ENCODE measurements around the gene MAGI2.

The MAGI2 gene

GRCh38 chr7:79236352-79237028 lies 217.0 kb downstream of the MAGI2 start:
- Histone ChIP-seq H3K9ac (ENCODE audit: low read depth, low read length) (no peak overlapping the region), H3K79me2 (ENCODE audit: insufficient read depth, low read length) (no peaks in the 10 kb centered on the region), H3K4me2 (ENCODE audit: insufficient read depth, low read length) (no peak overlapping the region), H3K4me3 (ENCODE audit: low read depth in 1 of 2, low read length in 2 of 2) (no peak overlapping the region), H3K27ac (ENCODE audit: low read length) (no peak overlapping the region), H2AFZ (ENCODE audit: low read depth, low read length) (no peak overlapping the region), H3K9me3 (ENCODE audit: insufficient read depth, low read length, severe bottlenecking) (no peaks in the 10 kb centered on the region), H3K36me3 (ENCODE audit: insufficient read depth, low read length) (no peaks in the 10 kb centered on the region), H4K20me1 (ENCODE audit: insufficient read depth, low read length) (no peaks in the 10 kb centered on the region), H3K4me1 (ENCODE audit: insufficient read depth, low read length) (no peaks in the 10 kb centered on the region), H3K27me3 (ENCODE audit: insufficient read depth, low read length, poor library complexity) (no peaks in the 10 kb centered on the region)
- DNase-seq, result no peak
- TF ChIP-seq EZH2 (IDR thresholded peaks at IDR 0.05; ENCODE audit: borderline replicate concordance, low read depth, low read length, severe bottlenecking), result no peak
- no peak for TF ChIP-seq CTCF (IDR thresholded peaks at IDR 0.05; ENCODE audit: borderline replicate concordance, extremely low read depth, low read length, poor library complexity, severe bottlenecking)
- ATAC-seq (ENCODE audit: insufficient read depth, low read depth), result no peak

- Histone ChIP-seq H3K9me3 (ENCODE audit: insufficient read depth, low read length, severe bottlenecking) (no peaks in the 10 kb centered on the region), H3K4me1 (ENCODE audit: insufficient read depth, low read length) (no peaks in the 10 kb centered on the region), H3K4me3 (ENCODE audit: low read depth in 1 of 2, low read length in 2 of 2) (no peak overlapping the region), H3K36me3 (ENCODE audit: insufficient read depth, low read length) (no peaks in the 10 kb centered on the region), H3K9ac (ENCODE audit: low read depth, low read length) (no peak overlapping the region), H4K20me1 (ENCODE audit: insufficient read depth, low read length) (no peaks in the 10 kb centered on the region), H3K79me2 (ENCODE audit: insufficient read depth, low read length) (no peaks in the 10 kb centered on the region), H2AFZ (ENCODE audit: low read depth, low read length) (no peak overlapping the region), H3K27me3 (ENCODE audit: insufficient read depth, low read length, poor library complexity) (no peaks in the 10 kb centered on the region), H3K27ac (ENCODE audit: low read length) (no peak overlapping the region), H3K4me2 (ENCODE audit: insufficient read depth, low read length) (no peak overlapping the region)
- ATAC-seq (ENCODE audit: insufficient read depth, low read depth), result no peak
- DNase-seq, result no peak
- TF ChIP-seq CTCF (IDR thresholded peaks at IDR 0.05; ENCODE audit: borderline replicate concordance, extremely low read depth, low read length, poor library complexity, severe bottlenecking) (no peak), EZH2 (IDR thresholded peaks at IDR 0.05; ENCODE audit: borderline replicate concordance, low read depth, low read length, severe bottlenecking) (no peak)
These were observed 226.4 kb downstream of the MAGI2 start for GRCh38 chr7:79227044-79227443.

GRCh38 chr7:79221211-79221610 lies 232.3 kb downstream of the MAGI2 start:
- H4K20me1 ChIP-seq (ENCODE audit: insufficient read depth, low read length), result no peaks in the 10 kb centered on the region
- H3K9ac ChIP-seq (ENCODE audit: low read depth, low read length), result no peak overlapping the region
- H3K27me3 ChIP-seq (ENCODE audit: insufficient read depth, low read length, poor library complexity), result no peaks in the 10 kb centered on the region
- ATAC-seq (ENCODE audit: insufficient read depth, low read depth) (no peak), DNase-seq (no peak)
- H3K36me3 ChIP-seq (ENCODE audit: insufficient read depth, low read length), result no peaks in the 10 kb centered on the region
- H3K4me2 ChIP-seq (ENCODE audit: insufficient read depth, low read length), result no peak overlapping the region
- no peak overlapping the region for H3K27ac ChIP-seq (ENCODE audit: low read length)
- H3K9me3 ChIP-seq (ENCODE audit: insufficient read depth, low read length, severe bottlenecking), result no peaks in the 10 kb centered on the region
- no peaks in the 10 kb centered on the region for H3K4me1 ChIP-seq (ENCODE audit: insufficient read depth, low read length)
- no peak overlapping the region for H2AFZ ChIP-seq (ENCODE audit: low read depth, low read length)
- H3K4me3 ChIP-seq (ENCODE audit: low read depth in 1 of 2, low read length in 2 of 2), result no peak overlapping the region
- no peak for TF ChIP-seq EZH2 (IDR thresholded peaks at IDR 0.05; ENCODE audit: borderline replicate concordance, low read depth, low read length, severe bottlenecking)
- no peak for TF ChIP-seq CTCF (IDR thresholded peaks at IDR 0.05; ENCODE audit: borderline replicate concordance, extremely low read depth, low read length, poor library complexity, severe bottlenecking)
- H3K79me2 ChIP-seq (ENCODE audit: insufficient read depth, low read length), result no peaks in the 10 kb centered on the region

All from DND-41 (cell line).